HG03378 (cell line): ENCODE data around the gene ACHE.

Experiments
- ATAC-seq: cut with Tn5 transposase; IDR thresholded peaks from one replicate; pipeline ENCODE4 v1.9.1; 2021; ENCODE audit warnings: mild to moderate bottlenecking, moderate library complexity; ENCODE audit not compliant: unreplicated experiment

Gene ACHE

GRCh38 chr7:100897772-100898454 is 2.2 kb upstream of the ACHE start:
- ATAC-seq = no peak

GRCh38 chr7:100896732-100897608 is 1.3 kb upstream of the ACHE start:
- no peak for ATAC-seq

GRCh38 chr7:100895956-100896731 is 456 bp upstream of the ACHE start:
- ATAC-seq = no peak

GRCh38 chr7:100894860-100895700 is 608 bp downstream of the ACHE start:
- no peak for ATAC-seq

- no peak for ATAC-seq
Measured at GRCh38 chr7:100893910-100894721, 1.6 kb downstream of the ACHE start.

- no peak for ATAC-seq
Measured at GRCh38 chr7:100893318-100893895, 2.3 kb downstream of the ACHE start.

- ATAC-seq = no peak
Measured at GRCh38 chr7:100892364-100893317, 3.0 kb downstream of the ACHE start.

- ATAC-seq = no peak
Measured at GRCh38 chr7:100891568-100892247, 4.0 kb downstream of the ACHE start.

GRCh38 chr7:100890653-100891567 is 4.8 kb downstream of the ACHE start:
- ATAC-seq = no peak

GRCh38 chr7:100888988-100889750 is 6.5 kb downstream of the ACHE start, which contains the start of gene UFSP1:
Gene UFSP1 (minus strand): TSS chr7:100889715. CDS start chr7:100889271, 444 bp downstream.
- no peak for ATAC-seq

GRCh38 chr7:100888291-100888987 is 7.2 kb downstream of the ACHE start:
- no peak for ATAC-seq

- ATAC-seq = peak; percentile 44
Measured at GRCh38 chr7:100887516-100888290, 8.0 kb downstream of the ACHE start.

- peak; percentile 2 for ATAC-seq
Measured at GRCh38 chr7:100886936-100887515, 8.7 kb downstream of the ACHE start.
